DND-41 (cell line): ENCODE measurements around the gene PEDS1.

ENCODE experiments used
- ATAC-seq: fragments of 200-7000 bp; cut with Tn5 transposase; 3 replicates; pipeline ENCODE4 v1.9.1; 2021; ENCODE audit warnings: low read depth; ENCODE audit not compliant: insufficient read depth
- DNase-seq: peaks from one replicate; pipeline ENCODE4 v3.0.0-alpha.2; 2020
- H2AFZ ChIP-seq: 2 replicates; pipeline ENCODE4 v1.6.0; 2012; ENCODE audit warnings: low read depth, low read length
- H3K27ac ChIP-seq: 2 replicates; pipeline ENCODE4 v1.5.1; 2012; ENCODE audit warnings: low read length, inconsistent platforms
- H3K27me3 ChIP-seq: fragments of 200-600 bp; sonication (generic); 2 replicates; pipeline ENCODE4 v1.6.0; 2012; ENCODE audit warnings: low read length, mild to moderate bottlenecking, inconsistent platforms; ENCODE audit not compliant: insufficient read depth, poor library complexity
- H3K36me3 ChIP-seq: 2 replicates; pipeline ENCODE4 v1.5.1; 2012; ENCODE audit warnings: low read length, inconsistent platforms; ENCODE audit not compliant: insufficient read depth
- H3K4me1 ChIP-seq: 2 replicates; pipeline ENCODE4 v1.5.1; 2012; ENCODE audit warnings: mild to moderate bottlenecking, low read length; ENCODE audit not compliant: insufficient read depth
- H3K4me2 ChIP-seq: 2 replicates; pipeline ENCODE4 v1.6.0; 2012; ENCODE audit warnings: mild to moderate bottlenecking, moderate library complexity, low read length, inconsistent platforms; ENCODE audit not compliant: insufficient read depth
- H3K4me3 ChIP-seq, 2 experiments: fragments of 200-600 bp in 1 of 2; shearing (Covaris generic) in 1 of 2; 2 replicates each; pipeline ENCODE4 v1.5.1; 2012 to 2016; ENCODE audit warnings: inconsistent platforms in 2 of 2, low read length in 2 of 2, mild to moderate bottlenecking in 2 of 2, low read depth in 1 of 2, moderate library complexity in 1 of 2
- H3K79me2 ChIP-seq: 2 replicates; pipeline ENCODE4 v1.6.0; 2012; ENCODE audit warnings: low read length, inconsistent platforms; ENCODE audit not compliant: insufficient read depth
- H3K9ac ChIP-seq: 2 replicates; pipeline ENCODE4 v1.6.0; 2012; ENCODE audit warnings: low read depth, mild to moderate bottlenecking, inconsistent platforms, low read length, moderate library complexity
- H3K9me3 ChIP-seq: 2 replicates; pipeline ENCODE4 v1.5.1; 2012; ENCODE audit warnings: low read length, moderate library complexity, mild to moderate bottlenecking, inconsistent platforms; ENCODE audit not compliant: insufficient read depth, severe bottlenecking
- H4K20me1 ChIP-seq: 2 replicates; pipeline ENCODE4 v1.6.0; 2012; ENCODE audit warnings: low read length; ENCODE audit not compliant: insufficient read depth
- CTCF ChIP-seq: IDR thresholded peaks from 2 replicates; pipeline ENCODE4 v1.5.1; 2012; ENCODE audit warnings: borderline replicate concordance, low read length, moderate library complexity, mild to moderate bottlenecking; ENCODE audit not compliant: poor library complexity, severe bottlenecking; ENCODE audit errors: extremely low read depth
- EZH2 ChIP-seq: IDR thresholded peaks from 3 replicates; pipeline ENCODE4 v1.6.1; 2012; ENCODE audit warnings: borderline replicate concordance, low read depth, mild to moderate bottlenecking, moderate library complexity, low read length, inconsistent platforms; ENCODE audit not compliant: severe bottlenecking

Gene PEDS1

GRCh38 chr20:50126662-50127061 is 26.9 kb downstream of the PEDS1 start:
- H3K4me1 ChIP-seq = no peaks in the 10 kb centered on the region
- H3K27ac ChIP-seq = no peak overlapping the region
- H3K79me2 ChIP-seq = no peaks in the 10 kb centered on the region
- H3K36me3 ChIP-seq = peaks cover 82% of the 10 kb centered on the region
- H2AFZ ChIP-seq = no peak overlapping the region
- H3K9me3 ChIP-seq = no peaks in the 10 kb centered on the region
- TF ChIP-seq CTCF (no peak), EZH2 (no peak)
- H4K20me1 ChIP-seq = peaks cover 20% of the 10 kb centered on the region
- H3K27me3 ChIP-seq = no peaks in the 10 kb centered on the region
- no peak overlapping the region for H3K4me3 ChIP-seq
- H3K4me2 ChIP-seq = no peak overlapping the region
- no peak overlapping the region for H3K9ac ChIP-seq
- DNase-seq (no peak), ATAC-seq (0 out of 3 replicates have a peak, but pooled peaks have one; percentile 29)

- TF ChIP-seq EZH2 (no peak), CTCF (no peak)
- Histone ChIP-seq H3K4me1 (no peaks in the 10 kb centered on the region), H3K27ac (no peak overlapping the region), H3K9ac (no peak overlapping the region), H2AFZ (no peak overlapping the region), H3K9me3 (no peaks in the 10 kb centered on the region), H4K20me1 (peaks cover 16% of the 10 kb centered on the region), H3K4me2 (no peak overlapping the region), H3K79me2 (no peaks in the 10 kb centered on the region), H3K27me3 (no peaks in the 10 kb centered on the region), H3K36me3 (peaks cover 68% of the 10 kb centered on the region), H3K4me3 (no peak overlapping the region)
- ATAC-seq (no peak), DNase-seq (no peak)
Measured at GRCh38 chr20:50125279-50125678, 28.2 kb downstream of the PEDS1 start.

GRCh38 chr20:50124496-50124895 is 29.0 kb downstream of the PEDS1 start:
- H3K27me3 ChIP-seq = no peaks in the 10 kb centered on the region
- ATAC-seq (no peak), DNase-seq (no peak)
- H3K36me3 ChIP-seq = peaks cover 60% of the 10 kb centered on the region
- no peak overlapping the region for H2AFZ ChIP-seq
- H3K79me2 ChIP-seq = no peaks in the 10 kb centered on the region
- H3K4me2 ChIP-seq = no peak overlapping the region
- H3K4me3 ChIP-seq = no peak overlapping the region
- no peak for TF ChIP-seq CTCF
- no peak for TF ChIP-seq EZH2
- H4K20me1 ChIP-seq = peaks cover 8% of the 10 kb centered on the region; the same call in 1 of the 2 replicates
- H3K9me3 ChIP-seq = no peaks in the 10 kb centered on the region
- H3K27ac ChIP-seq = no peak overlapping the region
- no peaks in the 10 kb centered on the region for H3K4me1 ChIP-seq
- no peak overlapping the region for H3K9ac ChIP-seq

GRCh38 chr20:50123418-50123817 is 30.1 kb downstream of the PEDS1 start:
- Histone ChIP-seq H3K4me1 (no peaks in the 10 kb centered on the region), H3K36me3 (peaks cover 49% of the 10 kb centered on the region), H3K9ac (no peak overlapping the region), H3K4me3 (no peak overlapping the region), H3K27me3 (no peaks in the 10 kb centered on the region), H3K79me2 (no peaks in the 10 kb centered on the region), H4K20me1 (peaks cover 8% of the 10 kb centered on the region; the same call in 1 of the 2 replicates), H2AFZ (no peak overlapping the region), H3K27ac (no peak overlapping the region), H3K4me2 (no peak overlapping the region), H3K9me3 (no peaks in the 10 kb centered on the region)
- no peak for TF ChIP-seq EZH2
- no peak for TF ChIP-seq CTCF
- ATAC-seq (no peak), DNase-seq (no peak)
